ENCODE measurements around the gene ZBTB14. TPM values are rescaled to one million over a fixed set of nuclear protein-coding genes. Genes with fewer than 3 reads are reported as not detected.

Gene ZBTB14
- total RNA-seq, 1 donor from 2014 or later: 9.0 TPM

- Histone ChIP-seq H3K4me3 (ENCODE audit: insufficient read depth, low read depth, low read length) (no peak overlapping the region), H3K9ac (ENCODE audit: low read length) (no peak overlapping the region), H3K27me3 (ENCODE audit: insufficient read depth, low read length) (peaks cover 14% of the 10 kb centered on the region), H3K36me3 (ENCODE audit: insufficient read depth, low read length) (no peaks in the 10 kb centered on the region), H2AFZ (ENCODE audit: low read depth, low read length) (no peak overlapping the region), H3K27ac (ENCODE audit: low read depth, low read length) (no peak overlapping the region), H3K4me2 (ENCODE audit: low read length) (no peak overlapping the region), H4K20me1 (ENCODE audit: insufficient read depth, low read length) (no peaks in the 10 kb centered on the region), H3K9me3 (ENCODE audit: insufficient read depth, low read depth, low read length) (no peaks in the 10 kb centered on the region), H3K79me2 (ENCODE audit: insufficient read depth, low read length) (no peaks in the 10 kb centered on the region), H3K4me1 (ENCODE audit: insufficient read depth, low read length) (no peaks in the 10 kb centered on the region)
- FAIRE-seq: no peak
- Mint-ChIP-seq H3K4me3 (ENCODE audit: unreplicated experiment) (no peak overlapping the region), H3K36me3 (ENCODE audit: low read depth, unreplicated experiment) (no peaks in the 10 kb centered on the region), H3K9me3 (ENCODE audit: unreplicated experiment) (no peaks in the 10 kb centered on the region), H3K27ac (ENCODE audit: unreplicated experiment) (no peak overlapping the region), H3K27me3 (ENCODE audit: low read depth, unreplicated experiment) (peaks cover 14% of the 10 kb centered on the region), H3K4me1 (ENCODE audit: low read depth, unreplicated experiment) (no peaks in the 10 kb centered on the region)
- TF ChIP-seq CTCF (IDR thresholded peaks at IDR 0.05; ENCODE audit: insufficient read depth, low read depth, low read length) (no peak), EZH2 (IDR thresholded peaks at IDR 0.05; ENCODE audit: insufficient read depth, low read length) (no peak)
- DNase-seq (ENCODE audit: low read depth): no peak
These were observed 7.1 kb upstream of the ZBTB14 start for GRCh38 chr18:5302606-5303005.

GRCh38 chr18:5300476-5301010 lies 5.0 kb upstream of the ZBTB14 start:
- H3K27me3 Mint-ChIP-seq (ENCODE audit: low read depth, unreplicated experiment): peaks cover 13% of the 10 kb centered on the region
- no peaks in the 10 kb centered on the region for H3K36me3 Mint-ChIP-seq (ENCODE audit: low read depth, unreplicated experiment)
- H3K4me2 ChIP-seq (ENCODE audit: low read length): no peak overlapping the region
- no peak for DNase-seq (ENCODE audit: low read depth)
- H3K4me3 Mint-ChIP-seq (ENCODE audit: unreplicated experiment): no peak overlapping the region
- peaks cover 3% of the 10 kb centered on the region for H3K4me1 Mint-ChIP-seq (ENCODE audit: low read depth, unreplicated experiment)
- H3K4me3 ChIP-seq (ENCODE audit: insufficient read depth, low read depth, low read length): no peak overlapping the region
- no peak overlapping the region for H2AFZ ChIP-seq (ENCODE audit: low read depth, low read length)
- H3K79me2 ChIP-seq (ENCODE audit: insufficient read depth, low read length): no peaks in the 10 kb centered on the region
- no peak for FAIRE-seq
- H3K27me3 ChIP-seq (ENCODE audit: insufficient read depth, low read length): peaks cover 14% of the 10 kb centered on the region
- H3K9me3 ChIP-seq (ENCODE audit: insufficient read depth, low read depth, low read length): no peaks in the 10 kb centered on the region
- no peaks in the 10 kb centered on the region for H3K9me3 Mint-ChIP-seq (ENCODE audit: unreplicated experiment)
- H3K36me3 ChIP-seq (ENCODE audit: insufficient read depth, low read length): no peaks in the 10 kb centered on the region
- peaks cover 3% of the 10 kb centered on the region for H3K4me1 ChIP-seq (ENCODE audit: insufficient read depth, low read length)
- no peak for TF ChIP-seq CTCF (IDR thresholded peaks at IDR 0.05; ENCODE audit: insufficient read depth, low read depth, low read length)
- no peak for TF ChIP-seq EZH2 (IDR thresholded peaks at IDR 0.05; ENCODE audit: insufficient read depth, low read length)
- H3K9ac ChIP-seq (ENCODE audit: low read length): no peak overlapping the region
- H4K20me1 ChIP-seq (ENCODE audit: insufficient read depth, low read length): no peaks in the 10 kb centered on the region
- no peak overlapping the region for H3K27ac Mint-ChIP-seq (ENCODE audit: unreplicated experiment)
- no peak overlapping the region for H3K27ac ChIP-seq (ENCODE audit: low read depth, low read length)

- no peak for FAIRE-seq
- Mint-ChIP-seq H3K9me3 (ENCODE audit: unreplicated experiment) (no peaks in the 10 kb centered on the region), H3K4me1 (ENCODE audit: low read depth, unreplicated experiment) (peaks cover 3% of the 10 kb centered on the region), H3K4me3 (ENCODE audit: unreplicated experiment) (no peak overlapping the region), H3K36me3 (ENCODE audit: low read depth, unreplicated experiment) (no peaks in the 10 kb centered on the region), H3K27me3 (ENCODE audit: low read depth, unreplicated experiment) (peaks cover 10% of the 10 kb centered on the region), H3K27ac (ENCODE audit: unreplicated experiment) (no peak overlapping the region)
- no peaks in the 10 kb centered on the region for H3K36me3 ChIP-seq (ENCODE audit: insufficient read depth, low read length)
- H3K79me2 ChIP-seq (ENCODE audit: insufficient read depth, low read length): peaks cover 11% of the 10 kb centered on the region
- no peaks in the 10 kb centered on the region for H4K20me1 ChIP-seq (ENCODE audit: insufficient read depth, low read length)
- DNase-seq (ENCODE audit: low read depth): no peak
- H2AFZ ChIP-seq (ENCODE audit: low read depth, low read length): no peak overlapping the region
- H3K9me3 ChIP-seq (ENCODE audit: insufficient read depth, low read depth, low read length): no peaks in the 10 kb centered on the region
- no peak overlapping the region for H3K4me3 ChIP-seq (ENCODE audit: insufficient read depth, low read depth, low read length)
- no peak overlapping the region for H3K9ac ChIP-seq (ENCODE audit: low read length)
- H3K27ac ChIP-seq (ENCODE audit: low read depth, low read length): no peak overlapping the region
- TF ChIP-seq EZH2 (IDR thresholded peaks at IDR 0.05; ENCODE audit: insufficient read depth, low read length): no peak
- no peak for TF ChIP-seq CTCF (IDR thresholded peaks at IDR 0.05; ENCODE audit: insufficient read depth, low read depth, low read length)
- H3K4me1 ChIP-seq (ENCODE audit: insufficient read depth, low read length): peaks cover 9% of the 10 kb centered on the region
- no peak overlapping the region for H3K4me2 ChIP-seq (ENCODE audit: low read length)
- H3K27me3 ChIP-seq (ENCODE audit: insufficient read depth, low read length): peaks cover 9% of the 10 kb centered on the region
These were observed 2.8 kb upstream of the ZBTB14 start for GRCh38 chr18:5298156-5298852.

Measured in astrocyte (in vitro differentiated cells and primary cell).